Thoracic aorta (tissue), 2 donors: Measurements from ENCODE around the gene TRIP11. TPM values are rescaled to one million over a fixed set of nuclear protein-coding genes. Genes with fewer than 3 reads are reported as not detected.

Experiments used
- ATAC-seq: fragments of 150-250 bp; one replicate; pipeline ENCODE4 v1.8.0; 2017; ENCODE audit warnings: low read depth; ENCODE audit not compliant: insufficient number of reproducible peaks, low FRiP score
- DNase-seq: peaks from one replicate; pipeline ENCODE4 v3.0.0-alpha.2; 2020; ENCODE audit warnings: low spot score
- H3K27ac ChIP-seq, 2 donors: fragments of 200-600 bp; sonication (generic); 1 replicate in 1 of 2; 2 replicates in 1 of 2; pipeline ENCODE4 v1.5.1; 2016; ENCODE audit warnings: mild to moderate bottlenecking in 2 of 2, moderate library complexity in 2 of 2
- H3K27me3 ChIP-seq: fragments of 200-600 bp; sonication (generic); replicated peaks from 2 replicates; pipeline ENCODE4 v1.6.0; 2016; ENCODE audit warnings: mild to moderate bottlenecking; ENCODE audit not compliant: insufficient read depth
- H3K36me3 ChIP-seq: fragments of 200-600 bp; sonication (generic); one replicate; pipeline ENCODE4 v1.5.1; 2016
- H3K4me1 ChIP-seq, 2 donors: fragments of 200-600 bp; sonication (generic); 1 replicate in 1 of 2; 2 replicates in 1 of 2; pipeline versions ENCODE4 v1.5.1 to v1.6.0; 2016; ENCODE audit warnings: low read depth in 2 of 2, mild to moderate bottlenecking in 1 of 2; ENCODE audit not compliant: control insufficient read depth in 1 of 2
- H3K4me3 ChIP-seq: fragments of 200-600 bp; sonication (generic); 2 replicates; pipeline ENCODE4 v1.5.1; 2016; ENCODE audit warnings: mild to moderate bottlenecking
- H3K9me3 ChIP-seq: fragments of 200-600 bp; sonication (generic); 2 replicates; pipeline ENCODE4 v1.5.1; 2016
- total RNA-seq, 2 donors: library from RNA; depleted of rRNA; stranded (reverse); fragments of >200 nt; gene quantifications; one replicate each; pipeline versions ENCODE4 v1.1.0 to v1.2.3, GENCODE V29; 2016
- TF ChIP-seq, protein P1 (sequence below): fragments of 200-600 bp; sonication (generic); IDR thresholded peaks from one replicate; pipeline ENCODE4 v1.5.1; 2019; ENCODE audit warnings: antibody characterized with exemption

The TRIP11 gene
- total RNA-seq, 2 donors from 2014 or later = 31.9 to 36.8 TPM

DNA sequence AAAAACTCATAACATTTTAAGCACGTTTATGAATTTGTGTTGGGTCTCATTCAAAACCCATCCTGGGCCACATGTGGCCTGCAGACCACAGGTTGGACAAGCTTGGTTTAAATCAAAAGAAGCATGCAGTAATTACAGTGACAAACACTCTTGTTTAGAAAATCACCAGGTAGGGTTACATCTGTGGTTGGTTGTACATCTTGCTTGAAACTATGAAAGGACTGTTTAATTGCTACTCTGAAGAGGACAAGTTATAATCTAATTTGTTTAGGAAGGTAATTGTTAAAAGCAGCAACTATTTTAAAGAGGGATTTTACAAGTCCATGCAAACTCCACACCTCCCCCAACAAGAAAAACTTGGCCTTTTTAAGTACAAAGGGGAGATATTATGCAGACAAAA, 4.0 kb downstream of the TRIP11 start:
- no peak for ATAC-seq
- no peaks in the 10 kb centered on the region for H3K27me3 ChIP-seq
- TF ChIP-seq, protein P1, sequence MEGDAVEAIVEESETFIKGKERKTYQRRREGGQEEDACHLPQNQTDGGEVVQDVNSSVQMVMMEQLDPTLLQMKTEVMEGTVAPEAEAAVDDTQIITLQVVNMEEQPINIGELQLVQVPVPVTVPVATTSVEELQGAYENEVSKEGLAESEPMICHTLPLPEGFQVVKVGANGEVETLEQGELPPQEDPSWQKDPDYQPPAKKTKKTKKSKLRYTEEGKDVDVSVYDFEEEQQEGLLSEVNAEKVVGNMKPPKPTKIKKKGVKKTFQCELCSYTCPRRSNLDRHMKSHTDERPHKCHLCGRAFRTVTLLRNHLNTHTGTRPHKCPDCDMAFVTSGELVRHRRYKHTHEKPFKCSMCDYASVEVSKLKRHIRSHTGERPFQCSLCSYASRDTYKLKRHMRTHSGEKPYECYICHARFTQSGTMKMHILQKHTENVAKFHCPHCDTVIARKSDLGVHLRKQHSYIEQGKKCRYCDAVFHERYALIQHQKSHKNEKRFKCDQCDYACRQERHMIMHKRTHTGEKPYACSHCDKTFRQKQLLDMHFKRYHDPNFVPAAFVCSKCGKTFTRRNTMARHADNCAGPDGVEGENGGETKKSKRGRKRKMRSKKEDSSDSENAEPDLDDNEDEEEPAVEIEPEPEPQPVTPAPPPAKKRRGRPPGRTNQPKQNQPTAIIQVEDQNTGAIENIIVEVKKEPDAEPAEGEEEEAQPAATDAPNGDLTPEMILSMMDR = no peak
- DNase-seq = no peak
- peaks cover 13% of the 10 kb centered on the region for H3K36me3 ChIP-seq
- peaks cover 23 to 37% of the 10 kb centered on the region in 2 donors for H3K4me1 ChIP-seq
- no peaks in the 10 kb centered on the region for H3K9me3 ChIP-seq
- H3K4me3 ChIP-seq = no peak overlapping the region
- no peak overlapping the region for H3K27ac ChIP-seq

DNA sequence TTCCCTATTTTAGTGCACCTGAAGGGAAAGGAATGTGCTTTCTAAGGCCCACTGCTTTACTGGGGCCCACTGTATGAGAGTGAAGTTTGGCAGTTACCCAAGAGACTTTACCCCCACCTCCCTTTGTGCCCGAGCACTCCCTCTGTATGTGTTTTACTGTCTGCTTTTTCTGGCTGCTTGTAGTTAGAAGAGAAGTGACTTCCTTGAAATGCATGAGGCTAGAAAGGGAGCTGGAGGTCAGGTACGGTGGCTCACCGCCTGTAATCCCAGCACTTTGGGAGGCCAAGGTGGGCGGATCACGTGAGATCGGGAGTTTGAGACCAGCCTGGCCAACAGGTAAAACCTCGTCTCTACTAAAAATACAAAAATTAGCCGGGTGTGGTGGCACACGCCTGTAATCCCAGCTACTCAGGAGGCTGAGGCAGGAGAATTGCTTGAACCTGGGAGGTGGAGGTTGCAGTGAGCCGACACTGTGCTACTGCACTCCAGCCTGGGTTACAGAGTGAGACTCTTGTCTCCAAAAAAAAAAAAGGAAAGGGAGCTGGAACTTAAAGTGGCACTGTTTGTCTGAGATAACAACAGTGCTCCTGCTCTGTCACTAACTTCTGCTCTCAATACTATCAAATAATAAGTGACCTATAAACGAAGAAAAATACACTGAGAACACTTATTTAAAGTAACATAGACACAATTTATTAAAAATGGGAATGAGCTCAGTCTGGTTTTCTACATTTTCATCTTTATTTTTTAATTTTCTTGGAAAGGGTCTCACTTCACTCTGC, 5.8 kb downstream of the TRIP11 start:
- TF ChIP-seq, protein P1 = no peak
- Histone ChIP-seq H3K36me3 (peaks cover 18% of the 10 kb centered on the region), H3K4me3 (no peak overlapping the region), H3K4me1 (peaks cover 23 to 36% of the 10 kb centered on the region in 2 donors), H3K9me3 (no peaks in the 10 kb centered on the region), H3K27me3 (no peaks in the 10 kb centered on the region), H3K27ac (no peak overlapping the region)
- ATAC-seq (no peak), DNase-seq (no peak)

DNA sequence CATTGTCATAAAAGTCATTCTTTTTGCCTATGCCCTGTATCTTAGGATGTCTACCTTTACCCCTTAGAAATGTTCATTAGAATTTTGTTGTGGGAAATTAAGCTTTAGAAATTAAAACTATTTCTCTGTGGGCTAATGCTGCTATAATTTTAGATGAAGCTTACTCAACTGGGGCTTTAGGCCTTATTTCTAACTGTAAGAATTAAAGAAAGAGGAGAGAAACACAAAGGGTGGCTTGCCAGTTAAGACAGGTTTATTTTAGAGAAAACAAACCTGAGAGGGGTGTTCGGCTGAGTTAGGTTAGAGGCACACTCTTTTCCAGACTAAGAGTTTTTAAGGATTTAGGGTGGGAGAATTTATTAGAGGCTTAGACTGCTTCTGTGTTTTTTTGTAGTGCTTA, 6.4 kb downstream of the TRIP11 start:
- Histone ChIP-seq H3K4me1 (peaks cover 18 to 36% of the 10 kb centered on the region in 2 donors), H3K27ac (no peak overlapping the region), H3K9me3 (no peaks in the 10 kb centered on the region), H3K27me3 (no peaks in the 10 kb centered on the region), H3K4me3 (no peak overlapping the region), H3K36me3 (peaks cover 18% of the 10 kb centered on the region)
- TF ChIP-seq, protein P1 = no peak
- DNase-seq = no peak
- ATAC-seq = no peak

DNA sequence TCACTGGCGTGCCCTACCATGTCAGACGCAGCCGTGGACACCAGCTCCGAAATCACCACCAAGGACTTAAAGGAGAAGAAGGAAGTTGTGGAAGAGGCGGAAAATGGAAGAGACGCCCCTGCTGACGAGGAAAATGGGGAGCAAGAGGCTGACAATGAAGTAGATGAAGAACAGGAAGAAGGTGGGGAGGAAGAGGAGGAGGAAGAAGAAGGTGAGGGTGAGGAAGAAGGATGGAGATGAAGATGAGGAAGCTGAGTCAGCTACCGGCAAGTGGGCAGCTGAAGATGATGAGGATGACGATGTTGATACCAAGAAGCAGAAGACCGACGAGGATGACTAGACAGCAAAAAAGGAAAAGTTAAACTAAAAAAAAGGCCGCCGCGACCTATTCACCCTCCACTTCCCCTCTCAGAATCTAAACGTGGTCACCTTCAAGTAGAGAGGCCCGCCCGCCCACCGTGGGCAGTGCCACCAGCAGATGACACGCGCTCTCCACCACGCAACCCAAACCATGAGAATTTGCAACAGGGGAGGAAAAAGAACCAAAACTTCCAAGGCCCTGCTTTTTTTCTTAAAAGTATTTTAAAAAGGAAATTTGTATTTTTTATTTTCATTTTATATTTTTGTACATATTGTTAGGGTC, 13.2 kb downstream of the TRIP11 start:
- TF ChIP-seq, protein P1 = no peak
- peaks cover 0 to 2% of the 10 kb centered on the region in 2 donors for H3K4me1 ChIP-seq
- no peak overlapping the region for H3K4me3 ChIP-seq
- no peaks in the 10 kb centered on the region for H3K27me3 ChIP-seq
- no peak overlapping the region for H3K27ac ChIP-seq
- no peak for ATAC-seq
- no peaks in the 10 kb centered on the region for H3K9me3 ChIP-seq
- peaks cover 15% of the 10 kb centered on the region for H3K36me3 ChIP-seq
- no peak for DNase-seq

DNA sequence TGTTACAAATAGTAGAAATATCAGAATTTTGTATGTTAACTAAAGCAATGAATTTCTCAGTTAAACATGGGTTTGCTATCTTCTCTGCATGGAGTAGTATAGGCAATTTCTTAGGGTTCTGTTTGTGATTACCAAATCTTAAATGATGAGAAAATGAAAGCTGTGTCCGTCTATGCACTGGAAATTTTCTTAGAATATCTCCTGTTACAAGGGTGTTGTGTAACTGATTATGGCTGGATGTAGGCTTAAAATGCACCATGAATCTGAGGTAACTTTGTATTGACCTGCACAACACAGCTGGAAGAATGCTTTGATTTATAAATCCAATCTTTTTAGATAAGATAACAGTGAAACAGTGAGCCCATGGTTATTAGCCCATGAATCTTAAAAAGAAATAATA, 17.8 kb downstream of the TRIP11 start:
- TF ChIP-seq, protein P1 = no peak
- DNase-seq = no peak
- ATAC-seq = no peak
- Histone ChIP-seq H3K27me3 (no peaks in the 10 kb centered on the region), H3K36me3 (peaks cover 13% of the 10 kb centered on the region), H3K4me1 (peaks cover 0 to 2% of the 10 kb centered on the region in 2 donors), H3K4me3 (no peak overlapping the region), H3K27ac (no peak overlapping the region), H3K9me3 (no peaks in the 10 kb centered on the region)
